ENCODE data around the gene SCARB1.
A peak's percentile ranks its signal among the peaks of the same experiment; 100 is the strongest.

The SCARB1 gene

DNA sequence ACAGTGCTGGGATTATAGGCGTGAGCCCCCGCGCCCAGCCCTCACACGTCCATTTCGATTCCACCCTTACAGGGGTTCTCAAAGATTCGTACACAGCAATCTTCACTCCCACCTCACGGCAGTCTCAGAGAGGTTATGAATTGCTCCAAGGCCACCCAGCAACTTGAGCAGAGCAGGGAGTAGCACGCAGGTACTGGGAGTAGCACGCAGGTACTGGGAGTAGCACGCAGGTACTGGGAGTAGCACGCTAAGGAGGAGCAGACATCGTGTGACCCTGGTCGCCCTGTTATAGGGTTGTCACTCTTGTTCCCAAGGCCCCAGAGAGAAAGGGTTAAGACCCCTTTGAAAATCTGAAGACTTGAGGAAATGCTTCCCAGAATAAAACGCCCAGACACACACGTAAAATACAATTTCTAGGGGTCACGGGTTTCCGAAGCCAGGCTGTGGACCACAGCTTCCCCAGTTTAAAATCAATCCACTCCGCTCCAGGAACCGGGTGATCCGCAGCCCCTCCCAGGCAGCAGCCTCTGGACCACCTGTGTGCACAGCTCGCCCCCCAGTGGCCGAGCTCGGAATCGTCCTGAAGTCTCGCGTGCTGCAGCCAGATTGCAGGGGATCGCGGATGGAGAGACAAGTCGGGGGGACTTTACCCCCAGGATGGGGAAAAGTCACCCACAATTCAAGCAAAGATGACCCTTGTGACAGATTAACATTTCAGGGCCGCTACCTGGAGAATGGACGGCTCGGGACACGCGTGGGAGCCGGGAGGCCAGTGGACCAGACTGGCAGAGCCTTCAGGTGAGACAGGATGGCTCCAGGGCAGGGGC is 92.0 kb downstream of the SCARB1 start:
- peak; percentile 40 for DNase-seq (ENCODE audit: low read depth)
- TF ChIP-seq, protein P1, sequence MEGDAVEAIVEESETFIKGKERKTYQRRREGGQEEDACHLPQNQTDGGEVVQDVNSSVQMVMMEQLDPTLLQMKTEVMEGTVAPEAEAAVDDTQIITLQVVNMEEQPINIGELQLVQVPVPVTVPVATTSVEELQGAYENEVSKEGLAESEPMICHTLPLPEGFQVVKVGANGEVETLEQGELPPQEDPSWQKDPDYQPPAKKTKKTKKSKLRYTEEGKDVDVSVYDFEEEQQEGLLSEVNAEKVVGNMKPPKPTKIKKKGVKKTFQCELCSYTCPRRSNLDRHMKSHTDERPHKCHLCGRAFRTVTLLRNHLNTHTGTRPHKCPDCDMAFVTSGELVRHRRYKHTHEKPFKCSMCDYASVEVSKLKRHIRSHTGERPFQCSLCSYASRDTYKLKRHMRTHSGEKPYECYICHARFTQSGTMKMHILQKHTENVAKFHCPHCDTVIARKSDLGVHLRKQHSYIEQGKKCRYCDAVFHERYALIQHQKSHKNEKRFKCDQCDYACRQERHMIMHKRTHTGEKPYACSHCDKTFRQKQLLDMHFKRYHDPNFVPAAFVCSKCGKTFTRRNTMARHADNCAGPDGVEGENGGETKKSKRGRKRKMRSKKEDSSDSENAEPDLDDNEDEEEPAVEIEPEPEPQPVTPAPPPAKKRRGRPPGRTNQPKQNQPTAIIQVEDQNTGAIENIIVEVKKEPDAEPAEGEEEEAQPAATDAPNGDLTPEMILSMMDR (IDR thresholded peaks at IDR 0.05; ENCODE audit: low read depth, low read length, missing control alignments), result peak; percentile 98
- no peak overlapping the region for H3K4me3 ChIP-seq (ENCODE audit: low read depth, low read length)

DNA sequence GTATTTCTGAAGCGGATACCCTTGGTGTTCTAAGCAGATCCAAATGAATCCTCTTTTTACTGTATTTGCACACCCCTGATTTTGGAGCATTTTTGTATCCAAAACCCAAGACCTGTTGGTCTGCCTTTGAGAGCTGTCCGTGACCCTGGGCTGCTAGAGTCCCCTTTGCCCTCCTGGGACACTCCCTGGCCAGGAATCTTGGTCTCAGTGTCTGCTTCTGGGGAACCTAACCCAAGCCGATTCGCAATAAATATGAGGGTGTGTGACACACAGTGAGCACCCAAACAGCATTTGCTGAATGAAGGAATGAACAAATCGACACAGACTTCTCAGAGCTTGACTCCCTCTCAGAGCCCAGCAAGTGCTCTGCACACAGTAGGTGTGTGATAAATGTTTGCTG is 92.9 kb downstream of the SCARB1 start:
- DNase-seq (ENCODE audit: low read depth), result no peak
- no peak overlapping the region for H3K4me3 ChIP-seq (ENCODE audit: low read depth, low read length)
- TF ChIP-seq, protein P1 (IDR thresholded peaks at IDR 0.05; ENCODE audit: low read depth, low read length, missing control alignments), result no peak

DNA sequence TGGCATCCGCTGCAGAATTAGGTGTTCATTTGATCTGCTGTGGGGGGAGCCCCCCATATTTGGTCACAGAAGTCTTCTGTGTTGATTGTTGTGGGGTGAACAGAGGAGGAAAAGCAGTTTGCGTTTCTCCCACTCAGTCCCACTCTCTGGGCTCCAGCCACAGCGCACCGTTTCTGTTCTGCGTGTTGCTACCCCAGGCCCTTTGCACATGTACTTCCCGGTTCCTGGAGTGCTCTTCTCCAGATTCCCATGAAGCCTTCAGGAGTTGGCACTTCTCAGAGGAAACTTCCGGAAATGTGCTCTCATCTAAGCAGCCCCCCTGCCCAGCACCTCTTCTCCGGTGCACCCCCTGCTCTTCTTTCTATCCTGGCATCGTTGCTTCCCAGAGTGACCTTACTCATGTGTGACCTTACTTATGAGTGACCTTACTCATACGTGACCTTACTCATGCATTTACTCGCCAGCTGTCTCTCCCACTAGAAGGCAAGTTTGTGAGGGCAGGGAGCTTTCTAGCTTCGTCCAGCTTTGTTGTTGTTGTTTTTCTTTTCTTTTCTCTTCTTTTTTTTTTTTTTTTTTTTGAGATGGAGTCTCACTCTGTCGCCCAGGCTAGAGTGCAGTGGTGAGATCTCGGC is 93.7 kb downstream of the SCARB1 start:
- no peak for DNase-seq (ENCODE audit: low read depth)
- H3K4me3 ChIP-seq (ENCODE audit: low read depth, low read length), result no peak overlapping the region
- TF ChIP-seq, protein P1 (IDR thresholded peaks at IDR 0.05; ENCODE audit: low read depth, low read length, missing control alignments), result no peak

DNA sequence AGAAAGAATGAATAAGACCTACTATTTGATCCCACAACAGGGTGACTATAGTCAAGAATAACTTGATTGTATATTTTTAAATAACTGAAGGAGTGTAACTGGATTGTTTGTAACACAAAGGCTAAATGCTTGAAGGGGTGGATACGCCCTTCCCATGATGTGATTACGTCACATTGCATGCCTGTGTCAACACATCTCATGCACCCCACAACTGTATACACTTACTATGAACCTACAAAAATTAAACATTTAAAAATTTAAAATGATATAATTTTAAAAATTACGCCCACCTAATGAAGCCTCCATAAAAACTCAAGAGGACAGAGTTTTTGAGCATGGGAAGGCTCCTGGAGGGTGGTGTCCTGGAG is 94.5 kb downstream of the SCARB1 start:
- no peak overlapping the region for H3K4me3 ChIP-seq (ENCODE audit: low read depth, low read length)
- no peak for DNase-seq (ENCODE audit: low read depth)
- TF ChIP-seq, protein P1 (IDR thresholded peaks at IDR 0.05; ENCODE audit: low read depth, low read length, missing control alignments), result no peak

DNA sequence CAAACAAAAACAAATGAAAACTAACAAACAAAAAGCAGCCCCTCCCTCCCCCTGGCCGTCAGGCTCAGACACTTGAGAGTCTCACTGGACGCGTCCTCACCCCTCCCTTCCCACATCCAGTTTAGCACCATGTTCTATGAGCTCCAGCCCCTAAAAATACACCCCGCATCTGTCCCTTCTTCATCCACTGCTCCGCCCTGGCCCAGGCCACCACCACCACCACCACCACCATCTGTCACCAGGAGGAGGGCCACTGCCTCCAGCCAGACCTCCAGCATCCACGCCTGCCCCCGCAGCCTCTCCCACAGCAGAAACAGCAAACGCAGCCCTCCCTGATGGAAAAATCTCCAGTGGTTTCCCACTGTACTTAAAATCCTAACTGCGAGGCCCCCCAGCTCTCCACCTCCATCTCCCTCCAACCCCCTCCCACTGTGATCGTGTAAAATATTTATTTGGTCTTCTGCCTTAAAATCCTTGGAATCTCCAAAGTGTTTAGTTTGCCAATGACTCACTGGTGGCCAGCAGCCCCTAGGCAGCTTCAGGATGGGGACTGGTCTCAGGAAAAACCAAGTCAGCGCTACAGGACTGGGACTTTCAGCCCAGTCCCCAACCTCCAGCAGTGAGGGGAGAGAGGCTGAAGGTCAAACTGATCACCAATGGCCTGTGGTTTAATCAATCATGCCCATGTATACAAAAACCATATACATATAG is 95.1 kb downstream of the SCARB1 start:
- H3K4me3 ChIP-seq (ENCODE audit: low read depth, low read length), result no peak overlapping the region
- no peak for DNase-seq (ENCODE audit: low read depth)
- TF ChIP-seq, protein P1 (IDR thresholded peaks at IDR 0.05; ENCODE audit: low read depth, low read length, missing control alignments), result no peak

DNA sequence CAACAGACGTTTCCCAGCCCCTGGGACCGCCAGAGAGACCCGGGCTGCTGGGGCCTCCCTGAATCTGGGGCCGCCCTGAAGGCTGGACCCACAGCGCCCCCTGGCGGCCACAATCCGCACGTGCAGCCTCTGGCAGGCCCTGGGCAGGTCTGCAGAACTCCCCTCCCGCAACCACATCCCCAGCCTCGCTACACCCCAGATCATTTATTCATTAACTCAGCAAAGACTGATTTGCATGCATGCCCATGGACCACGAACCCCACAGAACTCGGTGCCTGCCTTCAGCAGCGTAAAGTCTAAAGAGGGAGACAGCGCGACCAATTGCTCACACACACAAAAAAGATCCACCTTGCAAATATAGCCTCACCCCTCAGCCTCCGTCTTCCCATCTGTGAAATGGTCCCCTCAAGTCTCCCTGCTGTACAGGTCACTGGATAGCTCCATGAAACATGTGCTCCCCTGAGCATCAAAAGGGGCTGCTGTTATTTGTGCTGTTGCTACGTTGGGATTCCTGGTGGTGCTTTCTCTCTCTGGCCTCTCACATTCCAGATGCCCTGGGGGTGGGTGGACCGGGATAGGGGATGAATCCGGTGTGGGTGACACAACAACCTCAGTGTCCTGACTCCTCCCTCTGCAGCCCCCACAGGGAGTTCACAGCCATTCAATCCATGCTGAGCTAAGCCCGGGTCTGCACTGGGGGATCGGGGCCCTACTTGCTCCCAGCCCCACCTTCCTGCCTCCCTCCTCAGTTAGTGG is 96.4 kb downstream of the SCARB1 start:
- no peak for DNase-seq (ENCODE audit: low read depth)
- no peak overlapping the region for H3K4me3 ChIP-seq (ENCODE audit: low read depth, low read length)
- TF ChIP-seq, protein P1 (IDR thresholded peaks at IDR 0.05; ENCODE audit: low read depth, low read length, missing control alignments), result peak; percentile 95
